ENCODE measurements around the gene DNAH17. TPM values are rescaled to one million over a fixed set of nuclear protein-coding genes. Genes with fewer than 3 reads are reported as not detected.

DNAH17 gene
- polyA plus RNA-seq, 1 experiment = not detected

DNA sequence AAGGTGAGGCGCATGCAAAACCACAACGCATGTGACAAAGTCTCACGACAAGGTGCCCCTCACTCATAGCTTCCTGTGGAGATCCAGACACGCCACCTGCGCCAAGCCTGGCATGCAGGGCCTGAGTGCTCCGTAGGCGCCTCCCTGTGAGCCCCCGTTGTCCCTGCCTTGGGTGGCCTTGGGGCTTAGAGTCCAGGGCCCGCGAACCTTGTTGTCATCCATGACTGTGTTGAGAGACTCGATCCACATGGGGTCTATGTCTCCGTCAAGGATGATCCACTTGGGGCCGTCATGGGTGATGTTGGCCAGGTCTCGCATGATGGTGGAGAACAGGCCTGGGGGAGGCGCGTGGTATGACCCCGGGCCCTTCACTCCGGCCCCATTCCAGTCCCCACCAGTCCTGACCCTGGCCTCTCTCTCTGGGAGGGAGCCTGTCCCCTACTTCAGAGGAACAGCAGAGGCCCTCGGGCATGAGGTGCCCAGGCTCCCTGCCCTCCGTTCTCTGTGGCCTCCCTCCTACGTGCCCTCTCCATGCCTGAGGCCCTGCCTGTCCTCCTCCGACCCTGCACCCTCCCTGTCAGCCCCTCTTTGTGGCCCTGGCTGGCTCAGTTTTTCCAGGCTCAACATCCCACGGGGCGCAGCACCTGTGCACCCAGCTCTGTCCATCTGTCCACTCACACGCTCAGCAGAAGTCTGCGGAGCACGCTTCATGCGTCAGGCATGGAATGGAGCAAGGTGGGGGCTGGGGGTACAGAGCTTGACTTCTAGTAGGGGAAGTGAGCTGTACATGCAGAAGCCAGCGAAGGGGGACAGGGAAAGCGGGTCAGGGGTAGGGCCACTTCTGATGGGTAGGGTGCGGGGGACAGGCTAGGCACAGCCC is 85.7 kb downstream of the DNAH17 start:
- ChIA-PET POLR2A (no interaction called here), CTCF (interaction anchor here (0.5 to 2.3 kb wide), 2 partner anchors 44 to 218 kb away, joined by 3 to 10 read pairs; no protein-coding TSS in a partner anchor)
- DNase-seq (ENCODE audit: low read depth) = no peak
- Histone ChIP-seq H3K27me3 (ENCODE audit: control insufficient read depth, insufficient read depth, low read length) (peaks cover 3% of the 10 kb centered on the region), H3K4me3 (ENCODE audit: low read depth, low read length) (no peak overlapping the region), H3K36me3 (ENCODE audit: control insufficient read depth, insufficient read depth, low read length) (no peaks in the 10 kb centered on the region)
- TF ChIP-seq CTCF (IDR thresholded peaks at IDR 0.05; ENCODE audit: insufficient read depth, low read depth, low read length) = no peak

DNA sequence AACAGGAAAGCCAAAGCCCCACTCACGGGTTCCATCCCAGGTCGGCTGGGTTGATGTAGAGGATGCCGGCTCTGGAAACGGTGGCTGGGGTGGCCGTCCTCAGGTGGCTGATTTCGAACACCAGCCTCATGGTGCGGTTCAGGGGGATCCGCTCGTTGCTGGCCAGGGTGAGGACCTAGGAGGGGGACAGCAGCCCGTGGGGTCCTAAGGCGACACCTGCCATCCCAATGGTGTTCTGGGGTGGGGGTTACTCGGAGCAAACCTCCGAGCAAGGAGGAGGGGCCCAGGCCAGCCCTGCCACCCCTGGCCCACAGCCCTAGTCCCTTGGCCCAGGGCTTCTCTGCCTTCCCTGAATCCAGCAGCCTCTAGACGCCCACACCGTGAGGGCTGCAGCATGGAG is 86.5 kb downstream of the DNAH17 start:
- POLR2A ChIA-PET = no interaction called here
- H3K27me3 ChIP-seq (ENCODE audit: control insufficient read depth, insufficient read depth, low read length) = peaks cover 3% of the 10 kb centered on the region
- no peak for TF ChIP-seq CTCF (IDR thresholded peaks at IDR 0.05; ENCODE audit: insufficient read depth, low read depth, low read length)
- H3K36me3 ChIP-seq (ENCODE audit: control insufficient read depth, insufficient read depth, low read length) = no peaks in the 10 kb centered on the region
- DNase-seq (ENCODE audit: low read depth) = no peak
- CTCF ChIA-PET = no interaction called here
- H3K4me3 ChIP-seq (ENCODE audit: low read depth, low read length) = no peak overlapping the region

- DNase-seq (ENCODE audit: low read depth) = no peak
- POLR2A ChIA-PET = no interaction called here
- no peaks in the 10 kb centered on the region for H3K36me3 ChIP-seq (ENCODE audit: control insufficient read depth, insufficient read depth, low read length)
- peaks cover 3% of the 10 kb centered on the region for H3K27me3 ChIP-seq (ENCODE audit: control insufficient read depth, insufficient read depth, low read length)
- CTCF ChIA-PET = interaction anchor here (1.4 kb wide), 1 partner anchor 240 kb away, joined by 6 read pairs; no protein-coding TSS in a partner anchor
- no peak overlapping the region for H3K4me3 ChIP-seq (ENCODE audit: low read depth, low read length)
- no peak for TF ChIP-seq CTCF (IDR thresholded peaks at IDR 0.05; ENCODE audit: insufficient read depth, low read depth, low read length)
These were observed 87.0 kb downstream of the DNAH17 start for GRCh38 chr17:78490156-78490555.

- Histone ChIP-seq H3K27me3 (ENCODE audit: control insufficient read depth, insufficient read depth, low read length) (peaks cover 1% of the 10 kb centered on the region; the same call in 1 of the 2 replicates), H3K4me3 (ENCODE audit: low read depth, low read length) (no peak overlapping the region), H3K36me3 (ENCODE audit: control insufficient read depth, insufficient read depth, low read length) (no peaks in the 10 kb centered on the region)
- CTCF ChIA-PET = interaction anchor here (0.7 to 1.7 kb wide), 4 partner anchors 8 to 238 kb away, joined by 3 to 6 read pairs (median 6); no protein-coding TSS in a partner anchor
- no peak for DNase-seq (ENCODE audit: low read depth)
- TF ChIP-seq CTCF (IDR thresholded peaks at IDR 0.05; ENCODE audit: insufficient read depth, low read depth, low read length) = no peak
- POLR2A ChIA-PET = no interaction called here
These were observed 88.1 kb downstream of the DNAH17 start for GRCh38 chr17:78488867-78489634.

- no peak for DNase-seq (ENCODE audit: low read depth)
- POLR2A ChIA-PET = no interaction called here
- Histone ChIP-seq H3K27me3 (ENCODE audit: control insufficient read depth, insufficient read depth, low read length) (no peaks in the 10 kb centered on the region; the same call in 1 of the 2 replicates), H3K36me3 (ENCODE audit: control insufficient read depth, insufficient read depth, low read length) (no peaks in the 10 kb centered on the region), H3K4me3 (ENCODE audit: low read depth, low read length) (no peak overlapping the region)
- CTCF ChIA-PET = interaction anchor here (0.8 to 2.2 kb wide), 4 partner anchors 9 to 220 kb away, joined by 5 to 9 read pairs (median 6); no protein-coding TSS in a partner anchor
- TF ChIP-seq CTCF (IDR thresholded peaks at IDR 0.05; ENCODE audit: insufficient read depth, low read depth, low read length) = no peak
These were observed 89.0 kb downstream of the DNAH17 start for GRCh38 chr17:78488156-78488555.
